ENCODE data around the gene TMEM170B.

- no peak for TF ChIP-seq SNAI2 (CRISPR knock-in tag; IDR thresholded peaks at IDR 0.05)
- TF ChIP-seq TOX (CRISPR knock-in tag; IDR thresholded peaks at IDR 0.05; ENCODE audit: borderline replicate concordance) = no peak
- TF ChIP-seq ZNF8 (CRISPR knock-in tag; IDR thresholded peaks at IDR 0.05) = no peak
- no peak for TF ChIP-seq RARB (CRISPR knock-in tag; IDR thresholded peaks at IDR 0.05)
- TF ChIP-seq ZFP30 (CRISPR knock-in tag; IDR thresholded peaks at IDR 0.05) = no peak
- TF ChIP-seq OSR1 (CRISPR knock-in tag; IDR thresholded peaks at IDR 0.05) = no peak
- no peak for TF ChIP-seq TCF4 (CRISPR knock-in tag; IDR thresholded peaks at IDR 0.05; ENCODE audit: borderline replicate concordance)
- TF ChIP-seq TSHZ2 (CRISPR knock-in tag; IDR thresholded peaks at IDR 0.05) = no peak
- no peak for TF ChIP-seq ESRRG (CRISPR knock-in tag; IDR thresholded peaks at IDR 0.05)
- no peak for TF ChIP-seq POU6F1 (CRISPR knock-in tag; IDR thresholded peaks at IDR 0.05; ENCODE audit: borderline replicate concordance, low read depth)
- TF ChIP-seq CSRNP3 (CRISPR knock-in tag; IDR thresholded peaks at IDR 0.05) = no peak
- no peak for TF ChIP-seq ZFP3 (CRISPR knock-in tag; IDR thresholded peaks at IDR 0.05)
- no peak for TF ChIP-seq PATZ1 (CRISPR knock-in tag; IDR thresholded peaks at IDR 0.05; ENCODE audit: borderline replicate concordance)
Measured at GRCh38 chr6:11613336-11613735, 75.8 kb downstream of the TMEM170B start.
